SJCRH30 (cell line): ENCODE measurements around the gene CAMTA1. TPM values are rescaled to one million over a fixed set of nuclear protein-coding genes. Genes with fewer than 3 reads are reported as not detected.
"Not testable (repeated sequence)": the region's sequence is repeated elsewhere in the genome, so short reads cannot be mapped to it uniquely, and the experiment has no call there.

Source experiments
- DNase-seq, 2 experiments: peaks; one replicate each; pipeline ENCODE4 v3.0.0-alpha.2; 2015 to 2020
- H3K27ac ChIP-seq: fragments of 250-450 bp; sonication (Bioruptor Pico); 2 replicates; pipeline ENCODE4 v1.5.1; 2020; ENCODE audit warnings: mild to moderate bottlenecking, moderate library complexity
- H3K27me3 ChIP-seq: fragments of 250-450 bp; sonication (Bioruptor Pico); 2 replicates; pipeline ENCODE4 v1.5.1; 2020; ENCODE audit warnings: mild to moderate bottlenecking, moderate library complexity
- H3K36me3 ChIP-seq: fragments of 250-450 bp; sonication (Bioruptor Pico); 2 replicates; pipeline ENCODE4 v1.5.1; 2020; ENCODE audit warnings: mild to moderate bottlenecking, moderate library complexity
- H3K4me1 ChIP-seq: fragments of 250-450 bp; sonication (Bioruptor Pico); 2 replicates; pipeline ENCODE4 v1.5.1; 2020; ENCODE audit warnings: mild to moderate bottlenecking, moderate library complexity
- H3K4me3 ChIP-seq: fragments of 250-450 bp; sonication (Bioruptor Pico); 2 replicates; pipeline ENCODE4 v1.5.1; 2020; ENCODE audit warnings: mild to moderate bottlenecking, moderate library complexity
- H3K9me3 ChIP-seq: fragments of 250-450 bp; sonication (Bioruptor Pico); replicated peaks from 2 replicates; pipeline ENCODE4 v1.5.1; 2020; ENCODE audit warnings: mild to moderate bottlenecking, moderate library complexity
- total RNA-seq: library from RNA; depleted of rRNA; stranded (reverse); fragments of >200 nt; shearing (Covaris generic); gene quantifications from 2 replicates; pipeline ENCODE4 v1.2.3, GENCODE V29; 2014

CAMTA1 gene
- total RNA-seq, 1 experiment from 2014 or later = 153 TPM

- Histone ChIP-seq H3K36me3 (no peaks in the 10 kb centered on the region), H3K27me3 (no peaks in the 10 kb centered on the region), H3K4me3 (no peak overlapping the region), H3K9me3 (no peaks in the 10 kb centered on the region), H3K4me1 (peaks cover 8% of the 10 kb centered on the region), H3K27ac (no peak overlapping the region)
- DNase-seq = no peak
Measured at GRCh38 chr1:7374563-7375160, 589.4 kb downstream of the CAMTA1 start.

GRCh38 chr1:7375329-7375728 lies 590.1 kb downstream of the CAMTA1 start:
- Histone ChIP-seq H3K36me3 (no peaks in the 10 kb centered on the region), H3K4me1 (peaks cover 11% of the 10 kb centered on the region), H3K4me3 (no peak overlapping the region), H3K9me3 (no peaks in the 10 kb centered on the region), H3K27ac (no peak overlapping the region), H3K27me3 (no peaks in the 10 kb centered on the region)
- DNase-seq = no peak

GRCh38 chr1:7375781-7376660 lies 590.8 kb downstream of the CAMTA1 start:
- peaks cover 11% of the 10 kb centered on the region for H3K4me1 ChIP-seq
- no peak overlapping the region for H3K4me3 ChIP-seq
- H3K27me3 ChIP-seq = no peaks in the 10 kb centered on the region
- H3K27ac ChIP-seq = no peak overlapping the region
- no peaks in the 10 kb centered on the region for H3K36me3 ChIP-seq
- no peaks in the 10 kb centered on the region for H3K9me3 ChIP-seq
- no peak for DNase-seq

GRCh38 chr1:7376676-7377075 lies 591.4 kb downstream of the CAMTA1 start:
- DNase-seq = no peak
- no peaks in the 10 kb centered on the region for H3K27me3 ChIP-seq
- peaks cover 11% of the 10 kb centered on the region for H3K4me1 ChIP-seq
- no peak overlapping the region for H3K27ac ChIP-seq
- no peaks in the 10 kb centered on the region for H3K36me3 ChIP-seq
- H3K4me3 ChIP-seq = no peak overlapping the region
- H3K9me3 ChIP-seq = no peaks in the 10 kb centered on the region

GRCh38 chr1:7378346-7379130 lies 593.3 kb downstream of the CAMTA1 start:
- Histone ChIP-seq H3K36me3 (no peaks in the 10 kb centered on the region), H3K4me3 (no peak overlapping the region), H3K4me1 (peaks cover 13% of the 10 kb centered on the region), H3K27me3 (no peaks in the 10 kb centered on the region), H3K9me3 (no peaks in the 10 kb centered on the region), H3K27ac (no peak overlapping the region)
- DNase-seq = no peak

GRCh38 chr1:7379441-7379971 lies 594.3 kb downstream of the CAMTA1 start:
- Histone ChIP-seq H3K27me3 (no peaks in the 10 kb centered on the region), H3K27ac (peak overlapping the region; percentile 40)

GRCh38 chr1:7380068-7380467 lies 594.8 kb downstream of the CAMTA1 start:
- not testable (repeated sequence) for DNase-seq, H3K4me3 ChIP-seq, H3K9me3 ChIP-seq, H3K27me3 ChIP-seq, H3K36me3 ChIP-seq
- H3K27ac ChIP-seq = peak overlapping the region; percentile 40
- H3K4me1 ChIP-seq = peaks cover 23% of the 10 kb centered on the region

More at GRCh38 chr1:7379441-7379971, 594.3 kb downstream of the CAMTA1 start:
- H3K9me3 ChIP-seq = no peaks in the 10 kb centered on the region
- H3K4me3 ChIP-seq = no peak overlapping the region
- H3K4me1 ChIP-seq = peaks cover 21% of the 10 kb centered on the region
- peak; percentile 70 to 83 for DNase-seq
- no peaks in the 10 kb centered on the region for H3K36me3 ChIP-seq

GRCh38 chr1:7380712-7381111 lies 595.5 kb downstream of the CAMTA1 start:
- Histone ChIP-seq H3K27me3 (no peaks in the 10 kb centered on the region), H3K36me3 (no peaks in the 10 kb centered on the region), H3K9me3 (no peaks in the 10 kb centered on the region), H3K4me3 (no peak overlapping the region), H3K27ac (no peak overlapping the region), H3K4me1 (peaks cover 23% of the 10 kb centered on the region)
- no peak for DNase-seq

GRCh38 chr1:7381729-7382128 lies 596.5 kb downstream of the CAMTA1 start:
- H3K4me1 ChIP-seq = peaks cover 23% of the 10 kb centered on the region
- not testable (repeated sequence) for H3K36me3 ChIP-seq, H3K4me3 ChIP-seq, H3K27ac ChIP-seq, H3K27me3 ChIP-seq, DNase-seq, H3K9me3 ChIP-seq

- Histone ChIP-seq H3K27ac (no peak overlapping the region), H3K36me3 (no peaks in the 10 kb centered on the region), H3K27me3 (no peaks in the 10 kb centered on the region), H3K4me3 (no peak overlapping the region), H3K4me1 (peaks cover 29% of the 10 kb centered on the region), H3K9me3 (no peaks in the 10 kb centered on the region)
- no peak for DNase-seq
Measured at GRCh38 chr1:7382971-7383370, 597.7 kb downstream of the CAMTA1 start.

- Histone ChIP-seq H3K27ac (peak overlapping the region; percentile 13; the same call in 1 of the 2 replicates), H3K27me3 (no peaks in the 10 kb centered on the region), H3K4me1 (peaks cover 36% of the 10 kb centered on the region), H3K36me3 (no peaks in the 10 kb centered on the region), H3K9me3 (no peaks in the 10 kb centered on the region), H3K4me3 (no peak overlapping the region)
- DNase-seq = peak; percentile 47 to 64
Measured at GRCh38 chr1:7383671-7384520, 598.6 kb downstream of the CAMTA1 start.

GRCh38 chr1:7384679-7385078 lies 599.4 kb downstream of the CAMTA1 start:
- Histone ChIP-seq H3K27me3 (no peaks in the 10 kb centered on the region), H3K4me3 (no peak overlapping the region), H3K9me3 (no peaks in the 10 kb centered on the region), H3K36me3 (no peaks in the 10 kb centered on the region), H3K4me1 (peaks cover 40% of the 10 kb centered on the region), H3K27ac (peak overlapping the region; percentile 13; the same call in 1 of the 2 replicates)
- peak in 1 of 2 experiments; percentile 37 for DNase-seq

GRCh38 chr1:7385471-7386225 lies 600.4 kb downstream of the CAMTA1 start:
- no peaks in the 10 kb centered on the region for H3K36me3 ChIP-seq
- peaks cover 43% of the 10 kb centered on the region for H3K4me1 ChIP-seq
- no peak overlapping the region for H3K27ac ChIP-seq
- DNase-seq = no peak
- no peaks in the 10 kb centered on the region for H3K27me3 ChIP-seq
- H3K9me3 ChIP-seq = no peaks in the 10 kb centered on the region
- no peak overlapping the region for H3K4me3 ChIP-seq
